ENCODE measurements around the gene TMEM252.

TMEM252 gene

DNA sequence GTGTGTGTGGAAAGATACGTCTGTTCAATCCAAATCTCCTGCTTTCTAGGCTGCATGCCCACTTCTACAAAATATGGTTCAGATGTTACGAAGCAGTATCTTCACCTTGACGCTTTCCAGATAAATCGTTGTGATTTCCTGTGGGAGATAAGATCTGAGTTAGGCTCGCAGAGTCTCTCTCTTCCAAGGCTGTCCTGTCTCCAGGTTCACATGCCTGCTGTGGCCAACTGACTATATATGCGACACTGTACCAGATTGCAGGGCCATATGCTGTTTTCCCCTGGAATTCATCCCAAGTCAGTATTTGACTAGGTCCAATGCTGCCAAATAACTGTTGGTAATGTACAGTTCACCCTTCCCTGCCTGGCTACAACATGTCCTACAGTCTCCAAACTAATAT, 47.9 kb downstream of the TMEM252 start:
- Histone ChIP-seq H3K27me3 (replicated peaks in 2 of 5; ENCODE audit: control insufficient read depth in 4 of 5, insufficient read depth in 5 of 5, low read length in 4 of 5) (no peaks in the 10 kb centered on the region), H3K4me3 (ENCODE audit: control insufficient read depth in 1 of 7, extremely low read depth in 1 of 7, insufficient read depth in 4 of 7, low read depth in 2 of 7, low read length in 6 of 7) (no peak overlapping the region), H3K9me3 (ENCODE audit: control extremely low read depth in 1 of 5, control insufficient read depth in 4 of 5, insufficient read depth in 2 of 5, low read depth in 1 of 5, low read length in 4 of 5) (no peaks in the 10 kb centered on the region), H3K27ac (ENCODE audit: insufficient read depth in 1 of 2, low read depth in 1 of 2, low read length in 2 of 2, poor library complexity in 1 of 2, severe bottlenecking in 2 of 2) (no peak overlapping the region), H3K36me3 (ENCODE audit: control insufficient read depth in 4 of 4, insufficient read depth in 4 of 4, low read length in 3 of 4) (peaks cover 0 to 5% (median 2%) of the 10 kb centered on the region in 4 experiments), H3K4me1 (ENCODE audit: control extremely low read depth in 1 of 4, control insufficient read depth in 4 of 4, insufficient read depth in 4 of 4, low read length in 3 of 4) (no peaks in the 10 kb centered on the region)
- DNase-seq = no peak
- ChIA-PET CTCF (no interaction called here), POLR2A (no interaction called here)
- WGBS (ENCODE audit: insufficient coverage) = 80% methylated on average over 6 of the region's 6 CpGs

DNA sequence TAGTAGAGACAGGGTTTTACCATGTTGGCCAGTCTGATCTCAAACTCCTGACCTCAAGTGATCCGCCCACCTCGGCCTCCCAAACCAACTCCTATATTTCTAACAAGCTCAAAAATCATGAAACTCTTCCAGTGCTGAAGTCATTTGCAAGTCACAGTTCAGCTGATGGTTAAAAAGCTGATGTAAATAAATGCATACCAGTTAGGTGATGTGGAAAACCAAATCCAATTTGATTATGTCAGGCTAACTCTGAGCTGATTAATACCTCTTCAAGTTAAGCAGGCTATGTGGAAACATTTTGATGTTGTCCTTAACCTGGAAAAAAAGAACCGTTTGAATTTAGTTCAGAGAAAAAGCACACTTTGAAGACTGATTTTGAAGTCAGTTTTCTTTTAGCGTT, 51.0 kb downstream of the TMEM252 start:
- peaks cover 1 to 18% (median 7%) of the 10 kb centered on the region in 5 experiments for H3K9me3 ChIP-seq (ENCODE audit: control extremely low read depth in 1 of 5, control insufficient read depth in 4 of 5, insufficient read depth in 2 of 5, low read depth in 1 of 5, low read length in 4 of 5)
- no peaks in the 10 kb centered on the region for H3K4me1 ChIP-seq (ENCODE audit: control extremely low read depth in 1 of 4, control insufficient read depth in 4 of 4, insufficient read depth in 4 of 4, low read length in 3 of 4)
- no peak overlapping the region for H3K27ac ChIP-seq (ENCODE audit: insufficient read depth in 1 of 2, low read depth in 1 of 2, low read length in 2 of 2, poor library complexity in 1 of 2, severe bottlenecking in 2 of 2)
- ChIA-PET POLR2A (interaction anchor here (0.6 kb wide), 1 partner anchor 523 kb away, joined by 4 read pairs; no protein-coding TSS in a partner anchor), CTCF (no interaction called here)
- DNase-seq = no peak
- peaks cover 0 to 29% (median 7%) of the 10 kb centered on the region in 4 experiments for H3K36me3 ChIP-seq (ENCODE audit: control insufficient read depth in 4 of 4, insufficient read depth in 4 of 4, low read length in 3 of 4)
- H3K4me3 ChIP-seq (ENCODE audit: control insufficient read depth in 1 of 7, extremely low read depth in 1 of 7, insufficient read depth in 4 of 7, low read depth in 2 of 7, low read length in 6 of 7) = no peak overlapping the region
- H3K27me3 ChIP-seq (replicated peaks in 2 of 5; ENCODE audit: control insufficient read depth in 4 of 5, insufficient read depth in 5 of 5, low read length in 4 of 5) = no peaks in the 10 kb centered on the region
- WGBS (ENCODE audit: insufficient coverage) = 60% methylated on average over 1 of the region's 4 CpGs

DNA sequence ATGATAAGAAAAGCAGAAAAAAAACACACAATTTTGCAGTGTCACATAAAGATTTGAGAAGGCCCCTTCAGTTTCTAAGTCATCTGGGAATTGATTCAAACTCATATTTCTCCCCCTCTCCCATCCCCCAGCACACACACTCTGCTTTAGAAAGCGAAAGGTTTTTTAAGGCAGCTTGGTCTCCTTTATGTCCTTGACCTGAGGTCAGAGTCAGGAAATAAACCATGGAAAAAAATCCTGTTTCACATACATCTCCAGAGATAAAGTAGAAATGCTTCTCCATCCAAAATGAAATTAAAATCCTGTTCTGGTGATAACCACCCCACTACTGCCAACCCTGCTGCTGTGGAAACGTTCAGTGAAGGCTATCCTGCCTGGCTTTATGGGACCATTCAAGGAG, 52.6 kb downstream of the TMEM252 start:
- H3K27ac ChIP-seq (ENCODE audit: insufficient read depth in 1 of 2, low read depth in 1 of 2, low read length in 2 of 2, poor library complexity in 1 of 2, severe bottlenecking in 2 of 2) = no peak overlapping the region
- H3K4me1 ChIP-seq (ENCODE audit: control extremely low read depth in 1 of 4, control insufficient read depth in 4 of 4, insufficient read depth in 4 of 4, low read length in 3 of 4) = no peaks in the 10 kb centered on the region
- peaks cover 0 to 35% (median 7%) of the 10 kb centered on the region in 4 experiments for H3K36me3 ChIP-seq (ENCODE audit: control insufficient read depth in 4 of 4, insufficient read depth in 4 of 4, low read length in 3 of 4)
- H3K27me3 ChIP-seq (replicated peaks in 2 of 5; ENCODE audit: control insufficient read depth in 4 of 5, insufficient read depth in 5 of 5, low read length in 4 of 5) = no peaks in the 10 kb centered on the region
- peaks cover 1 to 18% (median 8%) of the 10 kb centered on the region in 5 experiments for H3K9me3 ChIP-seq (ENCODE audit: control extremely low read depth in 1 of 5, control insufficient read depth in 4 of 5, insufficient read depth in 2 of 5, low read depth in 1 of 5, low read length in 4 of 5)
- H3K4me3 ChIP-seq (ENCODE audit: control insufficient read depth in 1 of 7, extremely low read depth in 1 of 7, insufficient read depth in 4 of 7, low read depth in 2 of 7, low read length in 6 of 7) = no peak overlapping the region
- no peak for DNase-seq
- 79% methylated on average over 2 of the region's 2 CpGs for WGBS (ENCODE audit: insufficient coverage)
- POLR2A ChIA-PET = interaction anchor here (0.6 kb wide), 1 partner anchor 58 kb away, joined by 4 read pairs; no protein-coding TSS in a partner anchor
- CTCF ChIA-PET = interaction anchor here (1.6 kb wide), 1 partner anchor 11 kb away, joined by 3 read pairs; no protein-coding TSS in a partner anchor
